ENCODE results near the gene PRRT4.
A peak's percentile ranks its signal among the peaks of the same experiment; 100 is the strongest.

- TF ChIP-seq POLR2A (IDR thresholded peaks at IDR 0.05) (no peak), CTCF (IDR thresholded peaks at IDR 0.05) (peak; percentile 64 to 78 (median 70))
Measured at GRCh38 chr7:128387216-128388144, 26.0 kb upstream of the PRRT4 start.

Measured in testis (tissue), 2 donors.